Ectodermal cell (in vitro differentiated cells): ENCODE data around the gene SYT13.

Source experiments
- H3K27ac ChIP-seq: 2 replicates; pipeline ENCODE4 v1.7.0; 2013; ENCODE audit warnings: mild to moderate bottlenecking, low read depth, low read length; ENCODE audit not compliant: insufficient read depth, poor library complexity, severe bottlenecking
- H3K27me3 ChIP-seq: 2 replicates; pipeline ENCODE4 v1.7.0; 2013; ENCODE audit warnings: mild to moderate bottlenecking, low read length; ENCODE audit not compliant: insufficient read depth, control insufficient read depth, poor library complexity, severe bottlenecking
- H3K36me3 ChIP-seq: one replicate; pipeline ENCODE4 v1.7.0; 2013; ENCODE audit warnings: low read length; ENCODE audit not compliant: control insufficient read depth, insufficient read depth
- H3K4me1 ChIP-seq: one replicate; pipeline ENCODE4 v1.7.0; 2013; ENCODE audit warnings: low read length; ENCODE audit not compliant: control insufficient read depth, insufficient read depth
- H3K4me3 ChIP-seq: 2 replicates; pipeline ENCODE4 v1.7.0; 2013; ENCODE audit warnings: low read depth, low read length, control low read depth; ENCODE audit not compliant: insufficient read depth
- H3K9me3 ChIP-seq: 2 replicates; pipeline ENCODE4 v1.7.0; 2013; ENCODE audit warnings: mild to moderate bottlenecking, low read length, moderate library complexity; ENCODE audit not compliant: control insufficient read depth
- WGBS, 2 experiments: methylation state at CpG; one replicate each; pipeline ENCODE4 v1.1.7; 2013; ENCODE audit warnings: missing lambda C conversion rate in 2 of 2; 5-methylcytosine and 5-hydroxymethylcytosine counted together

The SYT13 gene

DNA sequence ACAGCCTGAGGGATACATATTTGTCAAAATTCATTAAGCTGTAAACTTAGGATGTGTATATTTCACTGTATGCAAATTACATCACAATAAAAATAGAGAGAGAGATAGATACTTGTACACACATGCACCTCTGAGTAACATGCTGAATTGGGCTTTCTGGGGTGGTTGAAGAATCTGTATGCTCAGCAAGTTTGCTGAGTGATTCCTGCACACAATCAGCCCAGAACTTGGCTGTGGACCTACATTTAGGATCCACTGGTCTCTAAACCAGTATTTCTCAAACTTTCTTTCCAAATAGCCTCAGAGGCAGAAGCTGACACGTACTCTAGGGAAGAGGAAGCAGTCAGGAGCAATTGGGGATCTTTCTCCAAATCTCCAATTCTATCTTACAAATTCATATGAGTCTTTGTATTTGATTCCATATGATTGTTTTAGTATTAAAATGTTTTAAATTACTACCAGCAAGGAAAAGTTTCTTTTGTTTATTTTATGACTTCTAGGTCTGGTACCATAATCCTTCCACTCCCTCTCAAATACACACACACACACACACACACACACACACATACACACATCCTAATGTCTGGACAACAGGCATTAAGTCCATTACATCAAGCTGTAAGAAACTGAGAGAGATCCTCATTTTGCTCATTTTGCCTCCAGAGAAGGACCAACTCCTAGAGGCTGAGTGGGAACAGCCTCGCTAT is 20.0 kb downstream of the SYT13 start:
- WGBS, 2 experiments: 94 to 100% methylated on average over 2 of the region's 2 CpGs
- Histone ChIP-seq H3K36me3 (no peaks in the 10 kb centered on the region), H3K4me3 (no peak overlapping the region), H3K9me3 (no peaks in the 10 kb centered on the region), H3K4me1 (no peaks in the 10 kb centered on the region), H3K27ac (no peak overlapping the region), H3K27me3 (no peaks in the 10 kb centered on the region)

- no peaks in the 10 kb centered on the region for H3K4me1 ChIP-seq
- no peaks in the 10 kb centered on the region for H3K36me3 ChIP-seq
- H3K9me3 ChIP-seq: no peaks in the 10 kb centered on the region
- no peak overlapping the region for H3K27ac ChIP-seq
- H3K27me3 ChIP-seq: no peaks in the 10 kb centered on the region
- 89 to 91% methylated on average over 11 of the region's 11 CpGs for WGBS, 2 experiments
- H3K4me3 ChIP-seq: no peak overlapping the region
These were observed 21.2 kb downstream of the SYT13 start for GRCh38 chr11:45264839-45265515.

- Histone ChIP-seq H3K4me1 (peaks cover 7% of the 10 kb centered on the region), H3K27me3 (no peaks in the 10 kb centered on the region), H3K4me3 (no peak overlapping the region), H3K27ac (no peak overlapping the region), H3K9me3 (no peaks in the 10 kb centered on the region), H3K36me3 (no peaks in the 10 kb centered on the region)
- 96 to 97% methylated on average over 3 of the region's 3 CpGs for WGBS, 2 experiments
These were observed 22.4 kb downstream of the SYT13 start for GRCh38 chr11:45263773-45264172.

- 88 to 91% methylated on average over 4 of the region's 4 CpGs for WGBS, 2 experiments
- Histone ChIP-seq H3K4me1 (peaks cover 10% of the 10 kb centered on the region), H3K27ac (no peak overlapping the region), H3K27me3 (no peaks in the 10 kb centered on the region), H3K4me3 (no peak overlapping the region), H3K9me3 (no peaks in the 10 kb centered on the region), H3K36me3 (no peaks in the 10 kb centered on the region)
These were observed 23.2 kb downstream of the SYT13 start for GRCh38 chr11:45262900-45263299.

DNA sequence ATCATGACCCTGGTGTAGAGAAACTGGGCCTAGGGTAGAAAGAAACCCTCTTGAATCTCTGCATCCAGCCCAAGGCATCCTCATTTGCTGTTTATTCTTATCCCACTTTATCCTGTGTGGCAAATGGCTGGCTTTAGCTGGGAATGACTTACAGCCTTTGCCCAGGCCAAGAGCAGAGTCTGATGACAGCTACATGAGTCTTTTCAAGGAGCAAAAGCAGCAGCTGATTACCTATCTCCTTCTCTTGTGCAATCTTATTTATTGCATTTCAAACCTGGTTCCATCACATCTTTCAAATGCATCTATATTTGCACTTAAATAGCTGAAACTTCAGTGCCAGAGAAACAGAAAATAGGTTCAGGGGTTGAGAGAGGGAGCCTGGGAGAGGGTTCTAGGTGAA is 26.1 kb downstream of the SYT13 start:
- Histone ChIP-seq H3K4me1 (peaks cover 10% of the 10 kb centered on the region), H3K27me3 (no peaks in the 10 kb centered on the region), H3K27ac (no peak overlapping the region), H3K9me3 (no peaks in the 10 kb centered on the region), H3K4me3 (no peak overlapping the region), H3K36me3 (no peaks in the 10 kb centered on the region)

DNA sequence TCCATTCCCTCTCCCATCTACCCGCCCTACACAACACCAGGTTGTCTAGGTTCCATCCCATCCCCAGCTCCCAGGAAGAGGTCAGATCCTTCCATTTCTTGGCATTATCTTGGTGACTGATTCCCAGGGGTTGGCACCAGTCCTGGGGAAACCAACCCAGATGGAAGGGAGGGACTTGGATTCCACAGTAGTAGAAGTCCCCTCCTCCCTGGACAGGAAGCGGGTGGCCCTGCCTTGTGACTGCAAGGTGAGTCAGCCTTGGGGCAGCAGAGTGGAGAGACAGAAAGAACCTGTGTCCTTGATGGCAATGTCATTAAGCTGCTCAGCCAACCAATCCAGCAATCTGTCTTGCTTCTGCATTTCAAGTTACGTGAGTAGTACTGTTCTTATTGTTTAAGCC is 26.5 kb downstream of the SYT13 start:
- Histone ChIP-seq H3K9me3 (no peaks in the 10 kb centered on the region), H3K27ac (no peak overlapping the region), H3K27me3 (no peaks in the 10 kb centered on the region), H3K36me3 (no peaks in the 10 kb centered on the region), H3K4me1 (peaks cover 10% of the 10 kb centered on the region), H3K4me3 (no peak overlapping the region)
- whole genome bisulfite sequencing, 2 experiments: 89 to 98% methylated on average over 3 of the region's 3 CpGs

DNA sequence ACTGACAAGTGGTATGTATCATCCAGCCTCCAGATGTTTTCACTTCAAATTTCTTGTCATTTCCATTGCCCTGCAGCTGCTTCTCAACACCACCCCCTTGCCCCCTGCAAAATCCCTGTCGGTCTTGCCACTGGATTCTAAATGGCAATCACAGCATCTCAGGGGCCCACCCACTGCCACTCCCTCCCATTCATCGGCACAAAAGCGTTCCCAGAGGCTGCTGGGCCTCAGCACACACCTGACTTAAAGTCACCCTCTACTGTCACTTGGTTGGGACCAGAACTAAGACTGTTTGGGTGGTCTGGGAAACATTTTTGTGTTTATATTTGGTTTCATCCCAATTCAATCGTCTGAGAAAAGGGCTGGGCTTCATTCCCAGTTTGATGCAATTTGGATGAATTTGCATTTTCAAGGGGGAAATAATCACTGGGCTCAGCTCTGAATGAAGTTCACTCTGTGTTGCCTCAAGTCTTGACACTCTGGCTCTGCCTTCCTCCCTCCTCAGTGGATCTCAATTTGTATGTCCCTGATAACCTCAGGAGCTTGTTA is 27.1 kb downstream of the SYT13 start:
- WGBS, 2 experiments: 39 to 41% methylated on average over 4 of the region's 4 CpGs
- no peaks in the 10 kb centered on the region for H3K27me3 ChIP-seq
- no peaks in the 10 kb centered on the region for H3K9me3 ChIP-seq
- no peak overlapping the region for H3K4me3 ChIP-seq
- peaks cover 10% of the 10 kb centered on the region for H3K4me1 ChIP-seq
- H3K27ac ChIP-seq: no peak overlapping the region
- H3K36me3 ChIP-seq: no peaks in the 10 kb centered on the region

GRCh38 chr11:45254070-45254469 is 32.1 kb downstream of the SYT13 start:
- Histone ChIP-seq H3K4me1 (peaks cover 6% of the 10 kb centered on the region), H3K27me3 (no peaks in the 10 kb centered on the region), H3K9me3 (no peaks in the 10 kb centered on the region), H3K4me3 (no peak overlapping the region), H3K36me3 (no peaks in the 10 kb centered on the region), H3K27ac (no peak overlapping the region)
- 95 to 97% methylated on average over 4 of the region's 4 CpGs for WGBS, 2 experiments

- H3K36me3 ChIP-seq: no peaks in the 10 kb centered on the region
- H3K27me3 ChIP-seq: no peaks in the 10 kb centered on the region
- no peak overlapping the region for H3K4me3 ChIP-seq
- peaks cover 2% of the 10 kb centered on the region for H3K4me1 ChIP-seq
- H3K9me3 ChIP-seq: no peaks in the 10 kb centered on the region
- H3K27ac ChIP-seq: no peak overlapping the region
- 91 to 96% methylated on average over 9 of the region's 9 CpGs for WGBS, 2 experiments
These were observed 32.5 kb downstream of the SYT13 start for GRCh38 chr11:45253640-45254039.

DNA sequence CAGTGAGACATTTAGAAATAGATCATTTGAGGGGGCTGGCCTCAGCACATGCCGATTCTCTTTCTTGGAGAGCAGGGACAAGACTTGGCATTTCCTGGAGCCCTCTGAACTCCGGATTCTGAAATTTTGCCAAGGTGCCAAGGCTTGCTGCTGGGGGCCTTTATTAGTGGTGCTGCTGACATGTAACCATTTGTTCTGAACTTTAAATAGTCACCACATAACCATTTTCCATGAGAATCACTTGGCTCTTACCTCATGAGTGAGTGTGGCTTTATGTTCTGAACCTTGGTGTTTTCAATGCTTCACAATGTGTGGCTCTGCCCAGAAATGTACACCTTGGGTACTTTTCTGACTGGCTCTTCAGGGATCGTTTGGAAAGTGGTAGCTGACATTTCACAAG is 33.3 kb downstream of the SYT13 start:
- 90 to 91% methylated on average over 3 of the region's 3 CpGs for WGBS, 2 experiments

More for the DNA sequence above, 33.3 kb downstream of the SYT13 start:
- Histone ChIP-seq H3K4me1 (no peaks in the 10 kb centered on the region), H3K4me3 (no peak overlapping the region), H3K27ac (no peak overlapping the region), H3K36me3 (no peaks in the 10 kb centered on the region), H3K27me3 (no peaks in the 10 kb centered on the region), H3K9me3 (no peaks in the 10 kb centered on the region)
